Endothelial cell of umbilical vein (primary cell): ENCODE results near the gene NLGN1.

Experiments used
- EZH2 ChIP-seq: IDR thresholded peaks from 2 replicates; pipeline ENCODE4 v1.6.1; 2012; ENCODE audit warnings: borderline replicate concordance, low read depth, mild to moderate bottlenecking, moderate library complexity, low read length, inconsistent platforms; ENCODE audit not compliant: severe bottlenecking
- FOS ChIP-seq: IDR thresholded peaks from 2 replicates; pipeline ENCODE4 v1.6.1; 2011; ENCODE audit warnings: mild to moderate bottlenecking, low read length, moderate library complexity, borderline replicate concordance; ENCODE audit not compliant: insufficient read depth
- POLR2AphosphoS5 ChIP-seq: IDR thresholded peaks from 2 replicates; pipeline ENCODE4 v1.6.1; 2012; ENCODE audit warnings: low read depth, mild to moderate bottlenecking, control low read depth, low read length, moderate library complexity; ENCODE audit not compliant: insufficient read depth
- TF ChIP-seq, protein P1 (sequence below), 2 donors: IDR thresholded peaks; 1 replicate in 1 of 2; 2 replicates in 1 of 2; pipeline ENCODE4 v1.5.1; 2011; ENCODE audit warnings: low read length in 2 of 2, mild to moderate bottlenecking in 2 of 2, moderate library complexity in 2 of 2, control low read depth in 1 of 2, inconsistent platforms in 1 of 2, low read depth in 1 of 2; ENCODE audit not compliant: insufficient read depth in 1 of 2; ENCODE audit errors: extremely low read depth in 1 of 2
- TF ChIP-seq, protein P2 (sequence below): IDR thresholded peaks from 2 replicates; pipeline ENCODE4 v1.6.1; 2011; ENCODE audit not compliant: insufficient read depth, insufficient read length

DNA sequence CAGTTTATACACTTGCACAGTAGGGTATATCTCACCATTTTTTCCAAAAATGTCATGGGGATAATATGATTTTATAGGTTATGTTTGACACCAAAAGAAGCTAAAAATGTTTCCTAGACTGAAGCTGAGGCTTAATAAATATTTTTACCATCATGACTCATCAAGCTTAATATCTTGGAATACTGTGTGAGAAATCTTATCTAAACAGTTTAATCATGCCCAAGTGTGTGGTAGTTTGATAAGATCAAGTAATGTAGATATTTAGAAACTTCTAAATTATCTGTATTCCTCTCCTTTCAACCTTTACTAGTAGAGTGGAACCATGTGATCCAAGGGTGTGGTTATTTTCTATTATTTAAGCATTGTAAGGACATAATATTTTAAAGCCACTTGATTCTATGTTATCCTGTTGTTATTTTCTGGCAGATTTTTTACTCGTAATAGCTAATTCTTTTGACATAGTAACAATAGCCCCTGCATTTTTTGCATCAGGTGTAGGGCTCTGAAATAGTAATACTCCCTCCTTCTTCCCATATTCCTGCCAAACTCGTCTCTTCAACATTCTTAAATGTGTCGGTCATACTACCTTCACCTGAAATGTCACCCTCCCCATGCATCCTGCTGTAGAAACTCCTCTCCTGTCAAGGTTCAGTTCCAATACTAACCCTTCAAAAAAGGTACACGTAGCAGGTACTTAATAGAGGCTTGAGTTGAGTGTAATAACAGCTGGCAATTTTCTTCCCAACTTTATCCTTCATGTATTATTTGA, 729.6 kb downstream of the NLGN1 start:
- TF ChIP-seq, protein P1, sequence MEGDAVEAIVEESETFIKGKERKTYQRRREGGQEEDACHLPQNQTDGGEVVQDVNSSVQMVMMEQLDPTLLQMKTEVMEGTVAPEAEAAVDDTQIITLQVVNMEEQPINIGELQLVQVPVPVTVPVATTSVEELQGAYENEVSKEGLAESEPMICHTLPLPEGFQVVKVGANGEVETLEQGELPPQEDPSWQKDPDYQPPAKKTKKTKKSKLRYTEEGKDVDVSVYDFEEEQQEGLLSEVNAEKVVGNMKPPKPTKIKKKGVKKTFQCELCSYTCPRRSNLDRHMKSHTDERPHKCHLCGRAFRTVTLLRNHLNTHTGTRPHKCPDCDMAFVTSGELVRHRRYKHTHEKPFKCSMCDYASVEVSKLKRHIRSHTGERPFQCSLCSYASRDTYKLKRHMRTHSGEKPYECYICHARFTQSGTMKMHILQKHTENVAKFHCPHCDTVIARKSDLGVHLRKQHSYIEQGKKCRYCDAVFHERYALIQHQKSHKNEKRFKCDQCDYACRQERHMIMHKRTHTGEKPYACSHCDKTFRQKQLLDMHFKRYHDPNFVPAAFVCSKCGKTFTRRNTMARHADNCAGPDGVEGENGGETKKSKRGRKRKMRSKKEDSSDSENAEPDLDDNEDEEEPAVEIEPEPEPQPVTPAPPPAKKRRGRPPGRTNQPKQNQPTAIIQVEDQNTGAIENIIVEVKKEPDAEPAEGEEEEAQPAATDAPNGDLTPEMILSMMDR (IDR thresholded peaks at IDR 0.05; ENCODE audit: extremely low read depth in 1 of 2, insufficient read depth in 1 of 2, low read depth in 1 of 2, low read length in 2 of 2): no peak
- TF ChIP-seq, protein P2, sequence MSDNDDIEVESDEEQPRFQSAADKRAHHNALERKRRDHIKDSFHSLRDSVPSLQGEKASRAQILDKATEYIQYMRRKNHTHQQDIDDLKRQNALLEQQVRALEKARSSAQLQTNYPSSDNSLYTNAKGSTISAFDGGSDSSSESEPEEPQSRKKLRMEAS: no peak
- no peak for TF ChIP-seq POLR2AphosphoS5
- TF ChIP-seq FOS: peak; percentile 63
- TF ChIP-seq EZH2: no peak
